NCI-H345 treated with DMSO at 0.1 percent for 48 hours (cell line): ENCODE data around the gene NPHP1.
"Not testable (repeated sequence)": the region's sequence is repeated elsewhere in the genome, so short reads cannot be mapped to it uniquely, and the experiment has no call there.

Experiments
- DNase-seq: peaks from one replicate; lab custom pipeline; 2025; ENCODE audit not compliant: unreplicated experiment; lab: John Stamatoyannopoulos, UW

NPHP1 gene

DNA sequence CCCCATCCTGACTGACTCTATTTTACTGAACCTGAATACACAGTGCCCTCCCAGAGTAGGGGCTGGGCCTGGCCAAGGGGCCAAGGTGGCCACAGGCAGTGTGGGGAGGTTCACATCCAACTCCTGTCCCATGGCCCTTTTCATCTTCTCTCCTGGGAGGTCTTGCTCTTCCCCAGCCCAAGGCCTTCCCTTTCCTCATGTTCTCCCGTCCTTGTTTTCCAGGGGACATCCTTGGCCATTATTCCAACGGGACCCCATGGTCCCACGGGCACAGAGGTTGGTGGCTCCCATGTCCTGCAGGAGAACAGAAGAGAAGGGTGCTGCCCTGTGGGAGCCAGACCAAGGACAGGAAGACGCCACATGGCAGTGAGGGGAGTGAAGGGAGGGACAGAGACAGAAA, 99.6 kb downstream of the NPHP1 start:
- no peak for DNase-seq

DNA sequence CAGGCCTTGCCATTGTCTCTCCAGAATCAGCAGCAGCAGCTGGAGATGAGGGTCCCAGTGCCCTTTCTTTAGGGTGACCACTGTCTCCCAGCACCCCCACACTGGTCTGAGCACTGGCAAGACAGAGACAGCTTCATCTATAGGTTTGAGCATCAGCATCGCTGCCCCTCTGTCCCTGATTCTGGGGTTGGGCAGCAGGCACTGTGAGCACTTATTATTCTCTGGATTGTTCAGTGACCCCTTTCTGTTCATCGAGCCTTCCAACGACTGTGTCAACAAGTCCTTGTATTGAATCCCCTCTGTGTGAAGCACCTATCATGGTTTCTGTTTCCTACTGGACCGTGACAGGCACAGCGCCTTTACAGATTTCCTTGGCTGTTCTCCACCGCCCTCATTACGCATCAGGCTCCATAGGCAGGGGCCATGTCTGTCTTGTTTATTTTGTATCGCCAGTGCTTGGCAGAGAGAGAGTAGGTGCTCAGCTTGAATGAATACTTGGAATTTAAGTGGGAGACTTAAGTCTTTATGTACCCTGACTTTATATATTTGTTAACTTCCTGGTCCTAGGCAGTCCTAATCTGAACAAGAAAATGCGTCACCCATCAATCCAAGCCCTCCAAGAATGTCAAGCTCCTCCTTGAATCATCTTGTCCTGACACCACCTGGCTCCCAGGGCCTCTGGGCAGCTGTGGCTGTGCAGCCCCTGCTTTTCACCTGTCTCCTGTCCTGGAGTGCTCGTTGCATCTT, 100.6 kb downstream of the NPHP1 start:
- peak; percentile 90 for DNase-seq

DNA sequence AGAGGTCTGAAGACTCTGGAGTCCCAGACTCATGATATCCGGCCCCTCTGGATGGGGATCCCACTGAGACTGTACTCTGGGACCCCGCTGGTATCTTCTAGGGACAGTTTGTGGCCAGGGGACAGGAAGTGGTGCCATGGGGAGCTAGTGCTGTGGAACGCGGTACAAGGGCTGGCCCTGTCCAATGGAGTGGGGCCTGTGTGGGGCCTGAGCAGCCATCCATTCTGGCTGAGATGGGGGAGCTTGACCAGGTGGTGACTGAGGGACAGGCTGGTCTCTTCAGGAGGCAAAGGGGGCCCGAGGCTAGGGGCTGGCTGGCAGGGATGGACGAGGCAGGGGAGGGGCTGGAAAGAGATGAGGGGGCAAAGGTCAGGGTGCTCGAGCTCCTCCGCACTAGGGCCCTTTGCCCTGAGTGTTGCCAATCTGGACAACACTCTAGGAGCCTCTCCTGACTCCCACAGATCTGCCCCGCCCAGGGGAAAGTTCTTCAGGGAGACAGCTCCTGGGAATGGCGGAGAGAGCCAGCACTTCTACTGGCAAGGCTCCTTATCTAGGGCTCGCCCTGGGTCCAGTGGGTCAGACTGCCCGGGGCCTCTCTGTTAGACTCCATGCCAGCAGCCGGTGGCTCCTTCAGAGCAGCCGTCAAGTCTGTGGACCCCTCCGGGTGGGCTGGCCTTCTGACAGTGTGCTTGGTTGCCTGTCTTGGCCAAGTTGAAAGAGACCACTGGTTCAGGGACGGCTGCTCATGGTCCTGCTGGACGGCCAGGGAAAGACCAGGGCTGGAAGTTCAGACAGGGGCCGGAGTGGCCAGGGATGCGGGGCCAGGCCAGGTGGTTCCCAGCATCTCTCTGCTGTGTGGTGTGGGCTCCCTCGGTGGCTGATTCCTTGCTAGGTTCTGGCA, 101.5 kb downstream of the NPHP1 start:
- DNase-seq: no peak

DNA sequence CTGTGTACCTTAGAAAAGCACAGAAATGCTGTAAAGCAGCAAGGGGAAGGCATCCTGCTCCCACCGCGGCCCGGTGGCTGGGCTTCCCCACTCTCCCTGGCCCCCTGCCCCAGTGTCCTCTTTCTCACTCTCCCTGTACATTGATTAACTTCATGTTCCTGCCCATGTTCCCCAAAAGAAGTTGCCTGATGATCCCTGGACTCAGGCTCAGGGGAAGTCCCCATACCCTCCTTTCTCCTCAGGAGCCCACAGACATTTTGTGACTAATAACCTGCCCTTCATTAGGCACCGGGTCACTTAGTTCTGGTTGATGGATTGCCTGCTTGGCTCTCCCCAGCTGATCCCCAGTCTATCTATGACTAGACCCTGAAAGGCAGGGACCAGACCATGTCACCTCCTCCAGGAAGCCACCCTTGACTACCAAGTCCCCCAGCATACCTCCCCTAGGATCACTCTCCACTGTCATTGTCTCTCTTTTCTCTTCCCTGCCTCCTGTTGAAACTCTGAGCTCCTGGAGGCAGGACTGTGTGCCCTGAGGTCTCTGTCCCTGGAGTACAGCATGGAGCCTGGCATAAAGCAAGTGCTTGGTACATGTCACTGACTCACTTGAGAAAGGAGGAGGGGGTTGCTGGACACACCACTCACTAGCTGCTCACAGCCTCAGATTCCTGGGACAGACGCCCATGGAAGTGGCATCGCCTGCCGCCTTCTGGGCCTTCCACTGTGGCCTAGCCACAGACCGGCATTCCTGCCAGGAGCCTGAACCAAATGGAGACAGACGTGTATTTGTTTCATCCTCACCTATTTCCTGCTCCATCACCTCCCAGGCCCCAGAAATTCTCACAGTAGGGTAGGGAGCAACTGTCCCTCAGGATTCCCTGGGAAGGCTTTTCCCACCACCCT, 102.7 kb downstream of the NPHP1 start:
- no peak for DNase-seq

DNA sequence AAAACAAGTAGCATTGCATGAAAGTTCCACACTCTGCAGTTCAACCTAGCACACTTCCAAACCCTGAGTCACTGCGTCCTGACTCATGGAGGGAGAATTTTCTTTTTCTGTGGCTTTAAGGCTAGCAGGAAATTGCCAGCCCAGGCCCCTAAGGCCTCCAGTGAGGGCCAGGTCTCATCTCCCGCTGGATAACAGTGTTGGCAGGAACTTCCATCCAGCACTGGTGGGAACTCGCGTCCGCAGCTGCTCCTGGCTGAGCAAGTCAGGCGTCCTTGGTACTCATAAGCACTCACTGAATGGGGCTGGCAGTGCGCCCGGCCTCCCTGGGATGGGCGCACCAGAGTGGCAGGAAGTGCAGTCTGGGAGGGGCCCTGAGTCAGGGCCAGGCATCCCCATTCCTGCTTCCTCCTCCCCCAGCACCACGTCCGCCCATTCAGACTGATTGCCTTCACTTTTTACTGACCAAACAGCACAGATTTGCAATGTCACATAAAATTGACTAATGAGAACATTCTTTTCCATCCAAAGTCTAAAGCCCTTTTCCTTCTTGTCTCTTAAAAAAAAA, 103.5 kb downstream of the NPHP1 start:
- DNase-seq: peak; percentile 90

DNA sequence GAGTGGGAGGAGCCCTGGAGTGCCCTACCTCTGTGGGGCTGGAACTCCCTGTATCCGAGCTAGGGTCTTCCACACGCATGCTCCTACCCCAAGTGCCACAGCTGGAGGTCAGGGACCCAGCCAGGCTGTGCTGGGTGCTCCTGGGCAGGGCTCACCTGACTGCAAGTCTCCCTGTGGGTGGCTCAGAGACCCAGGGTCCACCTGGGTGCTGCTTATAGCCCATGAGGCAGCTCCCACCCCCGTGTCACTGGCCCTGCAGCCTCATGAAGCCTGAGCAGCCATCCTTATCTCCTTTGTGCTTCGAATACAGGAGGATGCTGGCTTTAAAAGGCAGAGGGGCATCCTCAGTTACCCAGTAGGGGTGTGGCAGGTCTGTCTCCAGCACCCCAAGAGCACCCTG, 103.9 kb downstream of the NPHP1 start:
- DNase-seq: not testable (repeated sequence)

DNA sequence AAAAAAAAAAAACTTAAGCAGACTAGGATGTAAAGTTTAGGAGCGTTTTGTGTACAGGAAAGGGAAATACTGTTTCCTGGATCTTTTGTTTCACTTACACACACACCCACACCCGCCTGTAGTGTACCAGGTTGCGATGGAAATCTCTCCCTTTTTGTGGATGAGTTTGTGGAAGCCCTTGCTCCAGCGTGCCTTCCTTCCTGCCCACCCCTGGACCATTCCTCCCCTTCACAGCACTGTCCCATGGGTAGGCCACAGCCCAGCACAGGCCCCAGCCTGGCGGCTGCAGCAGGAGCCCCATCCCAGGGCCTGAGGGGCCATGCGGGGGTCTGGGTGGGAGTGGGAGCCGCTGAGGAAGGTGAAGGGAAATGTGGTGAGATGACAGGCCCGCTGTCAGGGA, 104.3 kb downstream of the NPHP1 start:
- no peak for DNase-seq

DNA sequence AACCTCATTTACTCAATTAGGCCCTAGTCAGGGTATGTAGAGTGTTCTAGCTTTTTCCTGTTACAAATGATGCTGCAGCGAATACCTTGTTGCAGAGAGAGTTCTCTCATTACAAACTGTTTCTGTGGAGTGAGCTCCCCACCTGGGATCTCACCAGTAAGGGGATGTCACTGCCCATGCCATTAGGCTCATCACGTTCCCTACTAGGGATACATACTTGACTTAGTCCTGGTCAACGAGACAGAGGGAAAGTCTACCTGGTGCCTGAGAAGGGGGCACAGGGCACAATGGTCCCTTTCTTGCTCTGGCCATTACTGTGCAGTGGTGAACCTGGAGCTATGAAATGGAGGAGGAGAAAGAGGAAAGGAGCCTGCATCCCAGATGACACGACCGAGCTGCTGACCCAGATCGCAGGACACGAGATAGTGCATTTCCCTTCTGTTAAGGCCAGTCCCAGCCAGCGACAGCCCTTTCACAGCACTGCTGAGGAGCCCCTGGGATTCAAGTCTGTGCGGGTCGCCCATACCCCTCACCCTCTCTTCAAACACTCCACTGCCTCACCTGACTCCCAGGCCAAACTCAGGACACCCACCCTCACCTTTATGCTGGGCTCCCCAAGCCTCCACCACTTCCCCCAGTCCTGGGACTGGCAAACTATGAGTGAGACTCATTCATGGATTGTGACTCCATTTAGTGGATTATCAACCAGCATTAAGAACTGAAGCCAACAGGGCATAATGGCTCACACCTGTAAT, 105.2 kb downstream of the NPHP1 start:
- no peak for DNase-seq

DNA sequence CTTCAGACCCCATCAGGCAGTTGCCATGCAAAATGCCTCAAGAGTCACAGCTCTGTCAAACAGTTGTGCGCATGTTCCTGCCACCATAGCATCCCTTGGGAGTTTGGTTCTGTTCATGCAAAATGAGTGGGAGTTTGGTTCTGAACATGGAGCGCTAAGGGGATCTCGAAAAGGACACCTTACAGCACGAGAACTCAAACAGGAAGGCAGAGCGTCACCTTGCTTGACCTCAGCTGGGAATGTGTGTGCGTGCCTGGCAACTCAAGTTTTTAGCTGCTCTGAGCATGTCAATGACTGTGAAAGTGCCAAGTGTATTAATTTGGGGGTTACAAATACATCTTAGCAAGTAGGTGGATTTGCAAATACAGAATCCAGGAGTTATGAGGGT, 105.8 kb downstream of the NPHP1 start:
- no peak for DNase-seq

DNA sequence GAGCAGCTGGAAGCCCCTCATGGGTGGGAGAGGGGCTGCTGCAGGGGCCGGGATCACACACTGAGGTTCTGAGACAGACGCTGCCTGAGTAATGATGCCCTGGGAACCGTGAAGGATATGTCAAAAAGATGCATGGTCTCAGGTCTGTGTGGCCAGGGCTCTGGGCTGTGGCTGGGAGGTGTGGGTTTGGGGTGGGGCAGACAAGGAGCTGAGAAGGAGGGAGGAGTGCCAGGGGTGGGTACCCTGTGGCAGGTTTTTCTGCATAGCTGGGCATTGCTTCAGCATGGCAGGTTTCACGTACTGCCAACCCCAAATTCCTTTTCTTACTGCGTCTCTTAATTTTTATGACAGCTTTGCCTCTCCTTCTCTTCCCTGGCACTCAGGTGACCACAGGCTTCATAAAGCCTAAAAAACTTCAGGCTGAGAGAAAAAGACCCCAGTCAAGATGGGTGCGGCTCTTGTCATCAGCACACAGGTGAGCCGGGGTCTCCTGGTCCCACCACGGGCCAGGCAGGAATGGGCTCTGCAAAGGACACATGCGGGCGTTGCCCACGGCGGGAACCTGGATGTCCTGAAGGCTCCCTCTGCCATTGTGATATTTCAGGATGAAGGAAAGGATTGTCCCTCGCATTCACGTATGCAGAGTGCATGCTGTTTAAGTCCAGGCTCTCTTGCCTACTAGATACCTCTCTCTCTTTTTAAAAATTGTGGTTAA, 107.2 kb downstream of the NPHP1 start:
- DNase-seq: no peak

DNA sequence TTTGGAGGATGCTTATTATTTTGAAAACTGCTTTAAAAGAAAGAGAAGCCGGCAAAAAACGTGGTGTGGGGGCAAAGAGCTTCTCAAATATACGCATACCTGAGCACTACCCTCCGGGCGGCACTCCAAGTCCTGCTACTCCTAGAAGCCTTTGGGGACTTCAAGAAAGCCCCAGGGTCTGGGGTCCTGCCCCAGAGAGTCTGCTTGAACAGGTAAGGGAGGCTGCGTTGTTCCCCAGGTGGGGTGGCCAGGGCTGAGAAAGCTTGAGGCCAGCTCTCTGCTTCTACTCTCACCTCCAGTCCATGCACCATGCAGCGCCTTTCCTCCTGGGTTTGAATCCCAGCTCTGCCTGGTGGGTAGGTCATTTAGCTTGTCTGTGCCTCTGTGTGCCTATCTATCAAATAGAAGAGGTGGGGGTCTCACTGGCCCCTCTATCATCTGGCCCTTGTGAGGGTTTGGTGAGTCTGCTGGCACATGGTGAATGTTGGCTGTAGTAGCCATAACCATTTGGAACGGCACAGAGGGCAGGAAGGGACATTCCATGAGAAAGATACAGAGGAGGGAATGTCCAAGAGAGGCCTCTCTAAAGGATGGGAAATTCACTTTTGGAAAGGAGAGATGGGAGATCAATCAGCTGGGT, 108.7 kb downstream of the NPHP1 start:
- DNase-seq: no peak

DNA sequence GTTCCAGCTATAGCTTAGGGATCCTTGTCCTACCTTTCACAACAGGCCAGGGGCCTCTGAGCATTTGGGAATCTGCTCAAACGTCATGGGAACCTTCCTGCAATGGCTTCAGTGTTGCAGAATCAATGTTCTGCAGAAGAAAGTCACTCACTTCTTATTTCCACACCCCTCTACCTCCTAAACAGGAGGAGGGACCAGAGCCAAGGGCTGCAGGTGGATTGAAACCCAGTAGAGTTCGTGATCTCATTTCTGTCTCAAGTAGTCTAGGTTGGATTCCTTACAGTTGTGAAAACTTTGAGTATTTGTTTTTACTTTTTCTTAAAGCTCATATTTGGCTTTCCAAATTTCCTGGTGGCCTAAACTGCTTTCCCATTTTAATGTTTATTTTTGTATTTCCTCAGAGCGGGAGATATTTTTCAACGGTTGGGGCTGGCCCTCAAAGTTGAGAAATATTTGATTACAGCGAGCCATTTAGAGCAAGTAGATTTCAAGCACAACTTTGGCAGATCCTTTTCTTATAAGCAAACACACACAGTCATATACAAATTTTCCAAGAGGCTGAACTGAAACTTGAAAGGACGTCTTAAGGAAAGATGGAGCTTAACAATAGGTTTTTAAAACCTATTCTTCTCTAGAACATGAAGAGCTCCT, 109.8 kb downstream of the NPHP1 start:
- DNase-seq: not testable (repeated sequence)

DNA sequence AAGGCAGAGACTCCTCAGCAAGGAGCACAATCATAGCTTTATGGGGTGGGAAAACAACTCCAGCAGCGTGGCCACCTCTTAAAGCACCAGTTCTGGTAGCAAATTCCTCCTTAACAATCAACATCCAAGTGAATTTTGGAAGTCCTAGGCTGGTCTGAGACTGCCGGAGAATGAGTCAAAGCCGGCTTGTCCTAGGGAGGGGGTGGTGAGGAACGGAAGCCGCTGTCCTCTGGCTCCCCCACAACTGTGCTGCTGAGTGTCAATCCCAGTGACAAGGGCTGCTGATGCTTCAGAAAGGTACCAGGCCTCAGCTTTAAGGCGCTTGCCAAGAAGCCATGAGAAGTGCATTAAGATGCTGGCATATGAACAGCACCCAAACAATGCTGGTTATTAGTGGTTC, 110.9 kb downstream of the NPHP1 start:
- DNase-seq: not testable (repeated sequence)

DNA sequence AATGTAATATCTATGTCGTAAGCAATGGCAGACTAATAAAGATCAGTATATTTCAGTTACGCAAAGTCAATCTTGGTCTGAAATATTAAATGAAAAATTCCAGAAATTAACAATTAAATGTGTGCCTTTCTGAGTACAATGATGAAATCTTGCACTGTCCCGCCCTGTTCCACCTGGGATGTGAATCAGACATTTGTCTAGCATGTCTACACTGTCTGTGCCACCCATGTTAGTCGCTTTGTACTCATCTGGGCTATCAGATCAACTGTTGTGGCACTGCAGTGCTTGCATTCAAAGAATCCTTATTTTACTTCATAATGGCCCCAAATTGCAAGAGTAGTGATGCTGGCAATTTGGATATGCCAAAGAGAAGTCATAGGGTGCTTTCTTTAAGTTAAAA, 114.6 kb downstream of the NPHP1 start:
- not testable (repeated sequence) for DNase-seq

DNA sequence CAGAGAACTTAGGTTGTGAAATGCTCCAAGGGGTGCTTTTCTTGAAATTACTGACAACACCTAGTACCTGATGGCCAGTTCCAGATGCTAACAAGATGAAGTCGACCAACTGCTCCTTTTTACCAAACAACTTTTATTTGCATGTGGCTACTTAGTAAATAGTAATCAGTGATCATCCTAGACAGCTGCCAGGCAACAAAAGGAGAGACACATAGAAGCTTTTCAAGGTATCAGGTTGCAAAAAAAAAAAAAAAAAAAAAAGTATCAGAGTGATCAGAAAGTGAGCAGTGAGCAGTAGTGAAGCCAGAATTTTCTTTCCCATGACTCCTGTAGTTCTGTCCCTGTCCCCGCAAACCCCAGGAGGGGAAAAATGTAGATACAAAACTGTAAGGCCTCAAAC, 121.1 kb downstream of the NPHP1 start:
- DNase-seq: not testable (repeated sequence)

DNA sequence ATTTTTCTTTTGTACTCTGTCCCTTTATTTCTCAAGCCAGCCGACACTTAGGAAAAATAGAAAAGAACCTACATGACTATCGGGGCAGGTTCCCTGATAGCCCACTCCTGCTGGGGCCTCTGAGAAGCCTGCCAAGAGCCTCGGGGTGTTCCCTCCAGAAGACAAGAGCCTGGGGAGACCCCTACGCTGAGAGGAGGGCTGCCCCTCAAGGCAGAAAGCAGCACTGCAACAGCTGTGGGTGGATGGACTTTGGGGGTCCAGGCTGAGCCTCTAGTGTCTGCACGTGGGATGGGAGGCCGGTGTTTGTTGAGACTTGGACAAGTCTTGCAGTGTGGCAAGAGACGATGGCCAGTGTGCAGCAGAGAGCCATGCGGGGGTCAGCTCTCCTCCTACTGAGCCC, 121.7 kb downstream of the NPHP1 start:
- DNase-seq: not testable (repeated sequence)

DNA sequence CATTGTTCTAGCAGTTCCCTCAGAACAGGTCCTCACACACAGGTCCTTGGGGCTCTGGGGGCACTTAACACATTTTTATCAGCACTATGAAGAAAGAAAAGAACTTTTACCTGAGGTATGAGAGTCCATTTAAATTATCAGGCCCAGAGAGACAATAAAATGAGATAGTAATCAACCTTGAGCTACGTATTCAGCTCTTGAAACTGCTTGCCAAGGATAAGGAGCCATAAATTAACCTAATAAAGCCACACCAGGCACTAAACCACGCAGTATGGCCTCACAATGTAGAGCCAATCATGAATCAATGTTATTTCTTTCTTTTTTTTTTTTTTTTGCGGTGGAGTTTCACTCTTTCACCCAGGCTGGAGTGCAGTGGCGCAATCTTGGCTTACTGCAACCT, 126.7 kb downstream of the NPHP1 start:
- not testable (repeated sequence) for DNase-seq

DNA sequence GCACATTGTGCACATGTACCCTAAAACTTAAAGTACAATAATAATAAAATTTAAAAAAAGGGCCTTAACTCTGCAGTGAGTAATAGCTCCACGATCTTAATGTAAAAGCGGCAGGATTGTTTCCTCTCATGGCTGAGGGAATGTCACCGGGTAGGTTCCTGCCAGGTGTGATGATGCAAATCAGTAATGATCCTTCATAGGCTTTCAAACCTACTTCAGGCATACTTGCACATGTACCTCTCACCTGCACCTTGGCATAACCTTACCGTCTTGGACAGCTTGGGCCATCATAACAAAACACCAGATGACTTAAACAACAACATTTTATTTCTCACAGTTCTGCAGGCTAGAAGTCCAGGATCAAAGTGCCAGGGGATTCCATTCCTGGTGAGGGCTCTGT, 128.9 kb downstream of the NPHP1 start:
- not testable (repeated sequence) for DNase-seq
